ENCODE results near the gene FSTL4. TPM values are rescaled to one million over a fixed set of nuclear protein-coding genes. Genes with fewer than 3 reads are reported as not detected.

Gene FSTL4
- total and polyA plus RNA-seq, 4 donors: 0.02 to 0.18 TPM; not detected in 2

GRCh38 chr5:133400120-133400519 lies 212.2 kb downstream of the FSTL4 start:
- Histone ChIP-seq H3K9me3 (ENCODE audit: control insufficient read depth in 4 of 4, low read length in 3 of 4) (no peaks in the 10 kb centered on the region), H3K36me3 (ENCODE audit: control insufficient read depth in 4 of 4, insufficient read depth in 3 of 4, low read depth in 1 of 4, low read length in 3 of 4) (no peaks in the 10 kb centered on the region), H3K4me1 (ENCODE audit: control insufficient read depth in 4 of 4, insufficient read depth in 4 of 4, low read length in 3 of 4) (no peaks in the 10 kb centered on the region), H3K4me3 (ENCODE audit: low read depth in 1 of 3, low read length in 3 of 3) (no peak overlapping the region), H3K27ac (ENCODE audit: low read depth in 1 of 2, low read length in 2 of 2) (no peak overlapping the region), H3K27me3 (ENCODE audit: control insufficient read depth in 4 of 4, insufficient read depth in 4 of 4, low read length in 3 of 4) (no peaks in the 10 kb centered on the region), H3K9ac (ENCODE audit: low read depth in 1 of 2, low read length in 2 of 2) (no peak overlapping the region)
- no peak for TF ChIP-seq ZBTB33 (IDR thresholded peaks at IDR 0.05)
- TF ChIP-seq RXRA (IDR thresholded peaks at IDR 0.05): no peak
- 97% methylated on average over 3 of the region's 3 CpGs for WGBS
- peak; percentile 10 for DNase-seq (ENCODE audit: low spot score)

GRCh38 chr5:133399247-133399891 lies 213.0 kb downstream of the FSTL4 start:
- TF ChIP-seq JUND (IDR thresholded peaks at IDR 0.05) (no peak), RXRA (IDR thresholded peaks at IDR 0.05) (no peak), RAD21 (IDR thresholded peaks at IDR 0.05) (no peak), HNF4A (conservative IDR thresholded peaks at IDR 0.05) (no peak), HNF4G (IDR thresholded peaks at IDR 0.05) (no peak), TAF1 (conservative IDR thresholded peaks at IDR 0.05) (no peak), GABPA (IDR thresholded peaks at IDR 0.05 in 1 of 2, conservative IDR thresholded peaks at IDR 0.05 in 1 of 2) (no peak), SP1 (IDR thresholded peaks at IDR 0.05) (no peak), NR2F2 (IDR thresholded peaks at IDR 0.05) (no peak), YY1 (IDR thresholded peaks at IDR 0.05) (no peak), CTCF (IDR thresholded peaks at IDR 0.05; ENCODE audit: low read depth, low read length, missing input control) (no peak), ATF3 (IDR thresholded peaks at IDR 0.05) (no peak), FOXA2 (IDR thresholded peaks at IDR 0.05) (no peak), REST (IDR thresholded peaks at IDR 0.05) (no peak), EGR1 (IDR thresholded peaks at IDR 0.05; ENCODE audit: low read depth in 2 of 2) (no peak), MAX (IDR thresholded peaks at IDR 0.05) (no peak), ZBTB33 (IDR thresholded peaks at IDR 0.05) (no peak), FOXA1 (IDR thresholded peaks at IDR 0.05) (no peak)
- Histone ChIP-seq H3K36me3 (ENCODE audit: control insufficient read depth in 4 of 4, insufficient read depth in 3 of 4, low read depth in 1 of 4, low read length in 3 of 4) (no peaks in the 10 kb centered on the region), H3K9me3 (ENCODE audit: control insufficient read depth in 4 of 4, low read length in 3 of 4) (no peaks in the 10 kb centered on the region), H3K4me3 (ENCODE audit: low read depth in 1 of 3, low read length in 3 of 3) (no peak overlapping the region), H3K27ac (ENCODE audit: low read depth in 1 of 2, low read length in 2 of 2) (no peak overlapping the region), H3K4me1 (ENCODE audit: control insufficient read depth in 4 of 4, insufficient read depth in 4 of 4, low read length in 3 of 4) (no peaks in the 10 kb centered on the region), H3K27me3 (ENCODE audit: control insufficient read depth in 4 of 4, insufficient read depth in 4 of 4, low read length in 3 of 4) (no peaks in the 10 kb centered on the region), H3K9ac (ENCODE audit: low read depth in 1 of 2, low read length in 2 of 2) (no peak overlapping the region)
- DNase-seq (ENCODE audit: low spot score): peak; percentile 22
- 72% methylated on average over 10 of the region's 10 CpGs for WGBS

Measured in liver (tissue), 9 donors.